Measurements from ENCODE around the gene DPEP3.
"Not testable (repeated sequence)": the region's sequence is repeated elsewhere in the genome, so short reads cannot be mapped to it uniquely, and the experiment has no call there.

Gene DPEP3

DNA sequence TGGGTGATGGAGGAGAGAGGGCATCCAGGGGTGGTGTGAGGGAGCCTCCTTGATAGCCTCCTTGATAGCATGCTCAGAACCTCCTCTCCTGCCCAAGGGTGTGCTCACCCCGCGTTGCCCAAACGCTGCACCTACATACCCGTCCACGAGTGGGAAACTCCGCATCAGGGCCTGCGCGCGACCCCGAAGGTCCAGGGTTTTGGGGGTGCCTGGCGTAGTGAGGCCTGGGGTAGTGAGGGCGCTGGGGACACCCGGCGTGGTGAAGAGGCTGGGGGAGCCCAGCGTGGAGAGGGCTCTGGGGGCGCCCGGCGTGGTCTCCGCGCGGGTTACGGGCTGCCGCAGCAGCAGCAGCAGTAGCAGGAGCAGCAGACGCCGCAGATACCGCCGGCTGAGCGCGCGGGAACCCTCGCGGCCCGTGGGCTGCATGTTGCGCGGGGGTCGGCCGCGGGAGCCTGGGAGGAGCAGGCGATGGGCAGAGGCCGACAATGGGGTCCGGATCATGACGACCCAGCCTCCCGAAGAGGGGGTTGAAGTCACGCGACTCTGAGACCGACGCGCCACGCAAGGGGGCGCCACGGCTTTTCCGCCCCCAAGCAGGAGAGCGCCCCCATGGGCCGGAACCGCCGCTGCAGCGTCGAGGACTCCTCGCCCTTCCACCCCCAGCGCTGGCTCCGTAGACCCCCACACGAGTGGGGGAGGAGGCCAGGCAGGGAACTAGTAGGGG is at the start of gene DPEP3:
TSS of gene DPEP3 (minus strand) at position 545 of the 724 bp plus-strand sequence. CDS start at position 426, 119 bp downstream.
- Mint-ChIP-seq H3K36me3 (no peaks in the 10 kb centered on the region), H3K9me3 (no peaks in the 10 kb centered on the region), H3K4me1 (peaks cover 29 to 49% of the 10 kb centered on the region in 2 donors), H3K4me3 (peak within 1 kb of the TSS in 1 of 2 donors; percentile 32), H3K27me3 (peaks cover 0 to 9% of the 10 kb centered on the region in 2 donors), H3K27ac (no peak within 1 kb of the TSS)
- DNase-seq (no peak), ATAC-seq (replicated peaks) (no peak)

DNA sequence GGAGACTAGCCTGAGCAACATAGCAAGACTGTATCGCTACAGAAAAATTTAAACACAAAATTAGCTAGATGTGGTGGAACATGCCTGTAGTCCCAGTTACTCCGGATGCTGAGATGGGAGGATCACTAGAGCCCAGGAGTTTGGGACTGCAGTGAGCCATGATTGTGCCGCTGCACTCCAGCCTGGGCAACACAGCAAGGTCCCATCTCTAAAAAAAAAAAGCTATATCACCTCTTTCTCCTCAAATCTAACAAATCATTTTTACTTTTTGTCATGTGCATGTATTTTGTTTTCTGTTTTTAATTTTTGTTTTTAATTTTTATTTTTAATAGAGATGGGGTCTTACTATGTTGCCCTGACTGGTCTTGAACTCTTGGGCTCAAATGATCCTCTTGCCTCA is 48.7 kb upstream of the DPEP3 start:
- Mint-ChIP-seq H3K9me3 (no peaks in the 10 kb centered on the region), H3K4me3 (no peak overlapping the region), H3K27me3 (no peaks in the 10 kb centered on the region), H3K27ac (no peak overlapping the region), H3K4me1 (peaks cover 15 to 16% of the 10 kb centered on the region in 2 donors), H3K36me3 (peaks cover 22 to 32% of the 10 kb centered on the region in 2 donors)
- no peak for ATAC-seq (replicated peaks)
- DNase-seq, result no peak

DNA sequence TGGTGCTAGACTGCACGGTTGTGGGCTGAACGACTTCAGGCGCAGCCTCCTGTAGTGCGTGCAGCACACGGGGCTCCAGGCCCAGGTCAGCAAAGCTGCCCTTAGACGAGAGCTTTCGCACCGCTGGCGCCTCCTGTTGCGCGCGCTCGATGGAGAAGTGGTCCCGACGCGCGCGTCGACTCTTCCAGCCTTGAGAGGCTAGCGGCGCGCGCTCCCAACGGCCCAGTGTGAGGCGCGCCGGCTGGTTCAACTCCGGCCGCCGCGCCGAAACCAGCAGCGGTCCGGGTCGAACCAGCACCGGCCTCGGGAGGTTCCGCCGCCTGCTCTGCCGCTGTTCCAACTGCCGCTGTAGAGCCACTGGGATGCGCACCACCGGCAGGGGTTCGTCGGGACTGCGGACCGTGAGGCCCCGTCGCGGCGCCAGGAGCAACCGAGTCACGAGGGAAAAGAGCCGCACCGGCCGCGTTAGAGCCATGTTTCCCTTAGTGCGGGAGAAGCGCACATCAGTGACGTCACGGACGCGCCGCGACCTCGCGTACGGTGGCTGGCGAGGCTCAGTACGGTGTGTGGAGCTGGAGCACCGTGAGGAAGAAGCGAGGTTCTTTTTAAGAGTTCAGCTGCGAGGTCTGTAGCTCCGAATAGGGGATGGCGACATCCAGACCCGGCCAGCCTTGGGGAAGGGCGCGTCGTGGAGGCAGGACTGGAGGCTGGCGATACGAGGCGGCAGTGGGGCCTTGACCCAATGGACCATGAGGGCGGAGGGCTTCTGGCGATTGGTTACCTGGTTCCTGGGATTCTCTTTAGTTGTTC is 42.6 kb upstream of the DPEP3 start, which contains the start of the genes DDX28 and DUS2:
TSS of gene DDX28 (minus strand) at position 505 of the 810 bp plus-strand sequence. CDS start at position 475, 30 bp downstream.
TSS of gene DUS2 (plus strand) at position 557 of the 810 bp plus-strand sequence. CDS start 14,740 bp downstream, outside the sequence.
- Mint-ChIP-seq H3K27ac (peak within 1 kb of the TSS; percentile 97), H3K9me3 (no peaks in the 10 kb centered on the region), H3K4me1 (peaks cover 15 to 30% of the 10 kb centered on the region in 2 donors), H3K36me3 (peaks cover 24 to 27% of the 10 kb centered on the region in 2 donors), H3K4me3 (peak within 1 kb of the TSS; percentile 85 to 95), H3K27me3 (no peaks in the 10 kb centered on the region)
- ATAC-seq (replicated peaks) (peak; percentile 91 to 95), DNase-seq (peak; percentile 92)

DNA sequence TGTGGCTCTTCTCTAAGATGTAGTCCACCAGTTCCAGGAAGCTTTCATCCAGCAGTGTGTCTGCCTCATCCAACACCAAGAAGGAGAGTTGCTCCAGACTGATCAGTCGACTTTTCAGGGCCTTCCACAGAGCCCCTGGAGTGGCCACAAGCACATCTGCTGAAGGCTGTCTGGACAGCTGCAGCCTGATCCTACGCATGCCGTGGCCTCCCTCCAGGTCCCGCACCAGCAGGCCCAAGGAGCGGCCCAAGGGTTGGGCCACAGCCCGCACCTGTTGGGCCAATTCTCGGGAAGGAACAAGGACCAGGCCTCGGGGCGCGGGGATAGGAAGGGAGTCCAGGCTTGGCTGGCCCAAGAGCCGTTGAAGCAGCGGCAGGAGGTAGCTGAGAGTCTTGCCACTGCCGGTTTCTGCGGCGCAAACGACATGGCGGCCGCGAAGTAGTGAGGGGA is 42.0 kb upstream of the DPEP3 start:
- no peaks in the 10 kb centered on the region for H3K27me3 Mint-ChIP-seq
- H3K36me3 Mint-ChIP-seq, result peaks cover 18 to 21% of the 10 kb centered on the region in 2 donors
- H3K4me1 Mint-ChIP-seq, result peaks cover 10 to 30% of the 10 kb centered on the region in 2 donors
- no peaks in the 10 kb centered on the region for H3K9me3 Mint-ChIP-seq
- ATAC-seq (replicated peaks), result peak in 1 of 2 donors; percentile 2
- H3K4me3 Mint-ChIP-seq, result peak overlapping the region; percentile 85 to 95
- DNase-seq, result no peak
- peak overlapping the region; percentile 97 for H3K27ac Mint-ChIP-seq

DNA sequence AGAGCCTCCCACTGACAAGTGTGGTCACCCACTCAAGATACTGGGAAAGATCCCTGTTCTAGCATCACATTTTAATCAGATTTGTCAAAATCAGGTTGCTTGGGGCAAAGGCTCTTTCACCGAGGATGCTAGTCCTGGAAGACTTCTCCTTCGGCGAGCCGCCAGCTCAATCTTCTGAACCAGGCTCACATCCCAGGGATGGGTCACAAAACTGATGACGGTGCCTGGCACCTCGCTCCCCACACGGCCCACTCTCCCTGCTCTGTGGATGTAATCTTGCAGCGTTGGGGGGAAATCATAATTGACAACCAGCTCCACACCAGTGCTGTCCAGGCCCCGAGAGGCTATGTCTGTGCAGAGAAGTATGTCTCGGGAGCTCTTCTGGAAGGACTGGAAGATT is 41.2 kb upstream of the DPEP3 start:
- DNase-seq (no peak), ATAC-seq (replicated peaks) (no peak)
- H3K27me3 Mint-ChIP-seq, result no peaks in the 10 kb centered on the region
- peaks cover 10 to 30% of the 10 kb centered on the region in 2 donors for H3K4me1 Mint-ChIP-seq
- H3K4me3 Mint-ChIP-seq, result peak overlapping the region; percentile 85 to 95
- no peak overlapping the region for H3K27ac Mint-ChIP-seq
- peaks cover 12 to 20% of the 10 kb centered on the region in 2 donors for H3K36me3 Mint-ChIP-seq
- no peaks in the 10 kb centered on the region for H3K9me3 Mint-ChIP-seq

DNA sequence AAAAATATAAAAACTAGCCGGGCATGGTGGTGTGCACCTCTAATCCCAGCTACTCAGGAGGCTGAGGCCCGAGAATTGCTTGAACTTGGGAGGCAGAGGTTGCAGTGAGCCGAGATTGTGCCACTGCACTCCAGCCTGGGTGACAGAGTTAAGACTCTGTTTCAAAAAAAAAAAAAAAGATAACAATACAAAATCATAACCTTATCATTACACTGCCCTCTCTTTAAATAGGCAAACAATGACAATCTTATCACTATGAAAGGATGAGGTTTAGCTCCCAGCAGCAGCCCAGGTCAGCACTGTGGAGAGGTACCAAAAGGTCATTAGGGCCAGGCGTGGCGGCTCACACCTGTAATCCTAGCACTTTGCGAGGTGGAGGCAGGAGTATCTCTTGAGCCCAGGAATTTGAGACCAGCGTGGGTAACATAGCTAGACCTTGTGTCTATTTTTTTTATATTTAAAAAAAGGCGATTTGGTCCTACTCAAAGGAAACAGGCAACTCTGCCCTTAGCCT is 38.9 kb upstream of the DPEP3 start:
- no peak for DNase-seq
- no peaks in the 10 kb centered on the region for H3K9me3 Mint-ChIP-seq
- no peaks in the 10 kb centered on the region for H3K27me3 Mint-ChIP-seq
- peaks cover 9 to 16% of the 10 kb centered on the region in 2 donors for H3K36me3 Mint-ChIP-seq
- no peak overlapping the region for H3K27ac Mint-ChIP-seq
- no peak for ATAC-seq (replicated peaks)
- H3K4me1 Mint-ChIP-seq, result peaks cover 9 to 27% of the 10 kb centered on the region in 2 donors
- no peak overlapping the region for H3K4me3 Mint-ChIP-seq

DNA sequence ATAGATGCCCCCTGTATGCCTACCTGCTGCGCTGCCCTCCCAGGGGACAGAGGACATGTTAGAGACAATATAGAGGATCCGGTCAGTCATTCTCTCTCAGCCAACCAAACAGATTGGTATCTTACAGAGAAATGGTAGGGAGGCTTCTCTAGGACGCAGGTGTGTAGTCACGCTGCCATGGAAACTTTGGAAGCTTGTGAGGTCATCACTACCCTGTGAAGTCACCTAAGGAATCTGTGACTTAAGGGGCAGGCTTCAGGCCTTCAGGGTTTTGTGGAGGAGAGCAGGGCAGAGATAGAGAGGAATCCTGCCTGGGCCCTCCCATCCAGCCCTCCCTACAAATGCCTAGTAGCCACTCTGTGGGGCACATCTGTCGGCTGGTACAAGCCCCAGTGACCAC is 35.4 kb upstream of the DPEP3 start, which contains the start of gene DPEP2NB:
TSS of gene DPEP2NB (minus strand) at position 231 of the 400 bp plus-strand sequence. CDS start at position 90, 141 bp downstream.
- DNase-seq, result no peak
- H3K27ac Mint-ChIP-seq, result peak within 1 kb of the TSS; percentile 47
- H3K4me3 Mint-ChIP-seq, result no peak within 1 kb of the TSS
- H3K27me3 Mint-ChIP-seq, result no peaks in the 10 kb centered on the region
- peaks cover 3 to 5% of the 10 kb centered on the region in 2 donors for H3K36me3 Mint-ChIP-seq
- H3K9me3 Mint-ChIP-seq, result no peaks in the 10 kb centered on the region
- H3K4me1 Mint-ChIP-seq, result peaks cover 6 to 17% of the 10 kb centered on the region in 2 donors
- ATAC-seq (replicated peaks), result no peak

- Mint-ChIP-seq H3K36me3 (no peaks in the 10 kb centered on the region), H3K27ac (no peak overlapping the region), H3K27me3 (no peaks in the 10 kb centered on the region), H3K9me3 (no peaks in the 10 kb centered on the region), H3K4me3 (no peak overlapping the region), H3K4me1 (peaks cover 6 to 12% of the 10 kb centered on the region in 2 donors)
- no peak for DNase-seq
- peak in 1 of 2 donors; percentile 29 for ATAC-seq (replicated peaks)
These were observed 33.1 kb upstream of the DPEP3 start for GRCh38 chr16:68013440-68013839.

- not testable (repeated sequence) for H3K4me3 Mint-ChIP-seq; H3K27me3 Mint-ChIP-seq; H3K9me3 Mint-ChIP-seq; DNase-seq; H3K36me3 Mint-ChIP-seq; ATAC-seq (replicated peaks); H3K27ac Mint-ChIP-seq
- H3K4me1 Mint-ChIP-seq, result peaks cover 14 to 29% of the 10 kb centered on the region in 2 donors
These were observed 29.6 kb upstream of the DPEP3 start for GRCh38 chr16:68009872-68010271.

- Mint-ChIP-seq H3K36me3 (no peaks in the 10 kb centered on the region), H3K4me3 (no peak overlapping the region), H3K9me3 (no peaks in the 10 kb centered on the region), H3K27ac (no peak overlapping the region), H3K4me1 (peaks cover 15 to 33% of the 10 kb centered on the region in 2 donors), H3K27me3 (no peaks in the 10 kb centered on the region)
- DNase-seq (no peak), ATAC-seq (replicated peaks) (no peak)
These were observed 28.9 kb upstream of the DPEP3 start for GRCh38 chr16:68009157-68009735.

DNA sequence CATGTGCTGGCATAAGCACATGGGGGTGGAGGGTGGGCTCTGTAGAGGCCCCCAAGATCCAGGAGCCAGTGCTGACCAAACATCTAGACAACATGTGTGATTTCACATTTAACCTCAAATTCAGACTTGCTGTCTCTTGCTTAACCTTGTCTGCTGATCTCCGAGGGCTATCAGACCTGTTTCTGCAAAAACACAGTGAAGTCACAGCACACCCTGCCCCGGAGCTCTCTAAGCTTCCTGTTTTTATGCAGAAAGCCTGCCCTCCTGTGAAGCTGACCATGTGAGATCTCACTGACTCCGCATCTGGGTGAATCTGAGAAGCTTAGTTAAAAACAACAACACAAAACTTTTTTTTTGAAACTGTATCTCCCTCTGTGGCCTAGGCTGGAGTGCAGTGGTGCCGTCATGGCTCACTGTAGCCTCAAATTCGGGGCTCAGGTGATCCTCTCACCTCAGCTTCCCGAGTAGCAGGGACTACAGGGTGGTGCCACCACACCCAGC is 25.5 kb upstream of the DPEP3 start:
- Mint-ChIP-seq H3K4me3 (peak overlapping the region in 1 of 2 donors; percentile 60), H3K27ac (peak overlapping the region; percentile 93), H3K36me3 (no peaks in the 10 kb centered on the region), H3K4me1 (peaks cover 14 to 28% of the 10 kb centered on the region in 2 donors), H3K27me3 (no peaks in the 10 kb centered on the region), H3K9me3 (no peaks in the 10 kb centered on the region)
- DNase-seq (peak; percentile 31), ATAC-seq (replicated peaks) (peak; percentile 94 to 97)

DNA sequence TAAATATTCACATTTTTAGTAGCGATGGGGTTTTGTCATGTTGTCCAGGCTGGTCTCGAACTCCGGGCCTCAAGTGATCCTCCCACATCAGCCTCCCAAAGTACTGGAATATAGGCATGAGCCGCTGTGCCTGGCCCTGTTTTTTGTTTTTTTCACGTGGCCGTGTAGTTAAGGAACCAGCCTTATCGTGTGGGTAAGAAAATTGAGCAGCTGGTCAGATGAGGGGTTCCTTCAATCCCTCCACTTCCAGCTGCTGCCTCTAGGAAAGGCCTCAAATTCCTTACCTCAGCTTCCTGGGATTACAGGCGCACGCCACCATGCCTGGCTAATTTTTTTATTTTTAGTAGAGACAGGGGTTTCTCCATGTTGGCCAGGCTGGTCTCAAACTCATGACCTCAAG is 24.9 kb upstream of the DPEP3 start:
- DNase-seq (no peak), ATAC-seq (replicated peaks) (no peak)
- Mint-ChIP-seq H3K9me3 (no peaks in the 10 kb centered on the region), H3K36me3 (no peaks in the 10 kb centered on the region), H3K27ac (peak overlapping the region; percentile 93), H3K4me3 (no peak overlapping the region), H3K4me1 (peaks cover 19 to 35% of the 10 kb centered on the region in 2 donors), H3K27me3 (no peaks in the 10 kb centered on the region)

DNA sequence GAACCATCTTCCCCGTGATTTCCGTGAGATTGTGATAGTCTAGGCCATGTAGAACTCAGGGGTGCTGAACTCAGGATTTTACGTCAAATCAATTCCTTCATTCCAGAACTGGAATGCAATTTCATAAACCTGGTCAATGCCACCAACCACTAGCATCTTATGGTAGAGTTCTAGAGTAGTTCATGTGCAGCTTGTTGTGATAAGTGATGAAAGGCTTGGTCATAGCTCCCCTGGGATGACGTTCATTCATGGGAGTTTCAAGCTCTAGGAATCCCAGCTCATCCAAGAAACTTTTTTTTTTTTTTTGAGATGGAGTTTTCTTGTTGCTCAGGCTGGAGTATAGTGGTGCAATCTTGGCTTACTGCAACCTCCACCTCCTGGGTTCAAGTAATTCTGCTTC is 22.7 kb upstream of the DPEP3 start:
- Mint-ChIP-seq H3K4me1 (peaks cover 33 to 53% of the 10 kb centered on the region in 2 donors), H3K27ac (no peak overlapping the region), H3K36me3 (no peaks in the 10 kb centered on the region)

More for the DNA sequence above, 22.7 kb upstream of the DPEP3 start:
- Mint-ChIP-seq H3K4me3 (no peak overlapping the region), H3K27me3 (no peaks in the 10 kb centered on the region), H3K9me3 (peaks cover 0 to 5% of the 10 kb centered on the region in 2 donors)
- DNase-seq (no peak), ATAC-seq (replicated peaks) (no peak)
